Measurements from ENCODE around the gene ARHGAP40.
A peak's percentile ranks its signal among the peaks of the same experiment; 100 is the strongest.

The ARHGAP40 gene

GRCh38 chr20:38617830-38618196 lies 16.2 kb downstream of the ARHGAP40 start:
- DNase-seq (ENCODE audit: low spot score) = no peak

GRCh38 chr20:38620441-38620840 lies 18.8 kb downstream of the ARHGAP40 start:
- DNase-seq (ENCODE audit: low spot score) = no peak

GRCh38 chr20:38623061-38623460 lies 21.5 kb downstream of the ARHGAP40 start:
- no peak for DNase-seq (ENCODE audit: low spot score)

GRCh38 chr20:38624084-38624483 lies 22.5 kb downstream of the ARHGAP40 start:
- no peak for DNase-seq (ENCODE audit: low spot score)

- DNase-seq (ENCODE audit: low spot score) = no peak
Observed at GRCh38 chr20:38625896-38626295, 24.3 kb downstream of the ARHGAP40 start.

GRCh38 chr20:38626921-38627659 lies 25.5 kb downstream of the ARHGAP40 start:
- DNase-seq (ENCODE audit: low spot score) = no peak

GRCh38 chr20:38628580-38629470 lies 27.2 kb downstream of the ARHGAP40 start:
- no peak for DNase-seq (ENCODE audit: low spot score)

- DNase-seq (ENCODE audit: low spot score) = no peak
Observed at GRCh38 chr20:38629979-38630378, 28.4 kb downstream of the ARHGAP40 start.

- no peak for DNase-seq (ENCODE audit: low spot score)
Observed at GRCh38 chr20:38630727-38631126, 29.1 kb downstream of the ARHGAP40 start.

GRCh38 chr20:38631155-38632022 lies 29.8 kb downstream of the ARHGAP40 start:
- DNase-seq (ENCODE audit: low spot score) = no peak

- peak; percentile 77 for DNase-seq (ENCODE audit: low spot score)
Observed at GRCh38 chr20:38633577-38634093, 32.0 kb downstream of the ARHGAP40 start.

GRCh38 chr20:38635721-38636288 lies 34.2 kb downstream of the ARHGAP40 start:
- DNase-seq (ENCODE audit: low spot score) = no peak

- no peak for DNase-seq (ENCODE audit: low spot score)
Observed at GRCh38 chr20:38640521-38640920, 38.9 kb downstream of the ARHGAP40 start.

- no peak for DNase-seq (ENCODE audit: low spot score)
Observed at GRCh38 chr20:38642498-38642897, 40.9 kb downstream of the ARHGAP40 start.

GRCh38 chr20:38644588-38645260 lies 43.1 kb downstream of the ARHGAP40 start:
- DNase-seq (ENCODE audit: low spot score) = no peak

- DNase-seq (ENCODE audit: low spot score) = no peak
Observed at GRCh38 chr20:38645351-38645750, 43.7 kb downstream of the ARHGAP40 start.

GRCh38 chr20:38645980-38646858 lies 44.6 kb downstream of the ARHGAP40 start:
- peak; percentile 90 for DNase-seq (ENCODE audit: low spot score)

- DNase-seq (ENCODE audit: low spot score) = peak; percentile 20
Observed at GRCh38 chr20:38649275-38649891, 47.8 kb downstream of the ARHGAP40 start.

- DNase-seq (ENCODE audit: low spot score) = no peak
Observed at GRCh38 chr20:38650010-38650409, 48.4 kb downstream of the ARHGAP40 start.

GRCh38 chr20:38651154-38651553 lies 49.5 kb downstream of the ARHGAP40 start:
- no peak for DNase-seq (ENCODE audit: low spot score)

Measured in AG08395 (cell line).